HCT116 (cell line): ENCODE results near the gene EGR4. TPM values are rescaled to one million over a fixed set of nuclear protein-coding genes. Genes with fewer than 3 reads are reported as not detected.

Experiments used
- ATAC-seq: fragments of 200-7000 bp; cut with Tn5 transposase; 2 replicates; pipeline ENCODE4 v1.9.1; 2020; ENCODE audit warnings: mild to moderate bottlenecking, moderate library complexity
- BruUV-seq: library from RNA; stranded (reverse); fragments of 400-500 nt; replicated peaks from 2 replicates; lab custom pipeline; 2021; lab: Mats Ljungman, UMichigan
- CTCF ChIA-PET: fragments of 300-600 bp; sonication (Branson Sonifier 250); formaldehyde crosslinking; loops from one replicate; lab custom pipeline; 2021; ENCODE audit warnings: antibody characterized with exemption; lab: Charles Lee
- POLR2A ChIA-PET: fragments of 300-600, 350-600 bp; sonication (Branson Sonifier 250); formaldehyde crosslinking; loops from one replicate; lab custom pipeline; 2021; ENCODE audit warnings: antibody characterized with exemption; lab: Charles Lee
- RAD21 ChIA-PET, 2 experiments: fragments of 300-600 bp; sonication (Branson Sonifier 250); formaldehyde crosslinking; loops; one replicate each; lab custom pipeline; 2023; ENCODE audit warnings: low total read pairs in 2 of 2; ENCODE audit not compliant: uncharacterized antibody in 2 of 2, unreplicated experiment in 2 of 2, low non-redundant PET in 1 of 2; lab: Charles Lee
- DNase-seq: peaks from one replicate; pipeline ENCODE4 v3.0.0-alpha.2; 2010; ENCODE audit warnings: low read depth, low spot score
- H2AFZ ChIP-seq: fragments of 200-600 bp; shearing (Covaris generic), sonication (generic); 2 replicates; pipeline ENCODE4 v1.6.1; 2017; ENCODE audit warnings: low read depth, mixed run types, mixed read lengths, antibody characterized with exemption, low read length; ENCODE audit not compliant: poor library complexity, severe bottlenecking
- H3K27ac ChIP-seq: 2 replicates; pipeline ENCODE4 v1.5.1; 2012; ENCODE audit warnings: low read depth, low read length
- H3K27me3 ChIP-seq: fragments of 200-600 bp; sonication (generic); 2 replicates; pipeline ENCODE4 v1.6.1; 2016; ENCODE audit warnings: mixed run types, low read length, mixed read lengths; ENCODE audit not compliant: insufficient read depth
- H3K36me3 ChIP-seq, 2 experiments: fragments of 200-500 bp in 1 of 2; fragments of 200-600 bp in 1 of 2; sonication (Bioruptor generic) in 1 of 2; sonication (generic) in 1 of 2; 2 replicates each; pipeline versions ENCODE4 v1.5.1 to v1.6.1; 2014 to 2016; ENCODE audit warnings: low read length in 2 of 2, inconsistent platforms in 1 of 2, mixed read lengths in 1 of 2, mixed run types in 1 of 2; ENCODE audit not compliant: insufficient read depth in 2 of 2, control insufficient read depth in 1 of 2
- H3K4me1 ChIP-seq, 2 experiments: fragments of 200-600 bp in 1 of 2; sonication (generic) in 1 of 2; 2 replicates each; pipeline versions ENCODE4 v1.5.1 to v1.6.1; 2012 to 2017; ENCODE audit warnings: low read length in 2 of 2, inconsistent platforms in 1 of 2, mild to moderate bottlenecking in 1 of 2, mixed read lengths in 1 of 2, mixed run types in 1 of 2, moderate library complexity in 1 of 2; ENCODE audit not compliant: insufficient read depth in 2 of 2, control insufficient read depth in 1 of 2
- H3K4me2 ChIP-seq: fragments of 200-600 bp; sonication (generic); 2 replicates; pipeline ENCODE4 v1.6.1; 2017; ENCODE audit warnings: mixed run types, low read length, mixed read lengths
- H3K4me3 ChIP-seq, 2 experiments: fragments of 200-600 bp in 1 of 2; sonication (generic) in 1 of 2; replicated peaks in 1 of 2; 2 replicates each; pipeline ENCODE4 v1.5.1; 2011 to 2016; ENCODE audit warnings: low read length in 2 of 2, control low read depth in 1 of 2, low read depth in 1 of 2, mild to moderate bottlenecking in 1 of 2, mixed read lengths in 1 of 2, mixed run types in 1 of 2
- H3K79me2 ChIP-seq: fragments of 200-600 bp; sonication (generic); 2 replicates; pipeline ENCODE4 v1.6.1; 2017; ENCODE audit warnings: mild to moderate bottlenecking, mixed run types, low read length, moderate library complexity, mixed read lengths; ENCODE audit not compliant: insufficient read depth
- H3K9ac ChIP-seq: fragments of 200-600 bp; sonication (generic); 2 replicates; pipeline ENCODE4 v1.6.1; 2016; ENCODE audit warnings: low read length, mixed read lengths
- H3K9me2 ChIP-seq: fragments of 200-600 bp; sonication (generic), shearing (Covaris generic); 2 replicates; pipeline ENCODE4 v1.6.1; 2017; ENCODE audit warnings: mixed run types, mild to moderate bottlenecking, moderate library complexity; ENCODE audit not compliant: insufficient read depth
- H3K9me3 ChIP-seq, 2 experiments: fragments of 200-500 bp in 1 of 2; fragments of 200-600 bp in 1 of 2; sonication (Bioruptor generic) in 1 of 2; sonication (generic) in 1 of 2; 2 replicates each; pipeline ENCODE4 v1.6.1; 2014 to 2017; ENCODE audit warnings: low read length in 2 of 2, mixed read lengths in 2 of 2, inconsistent platforms in 1 of 2, low read depth in 1 of 2, mild to moderate bottlenecking in 1 of 2, mixed run types in 1 of 2, moderate library complexity in 1 of 2; ENCODE audit not compliant: control insufficient read depth in 1 of 2, insufficient read depth in 1 of 2
- H4K20me1 ChIP-seq: fragments of 200-600 bp; sonication (generic), shearing (Covaris generic); 2 replicates; pipeline ENCODE4 v1.6.1; 2017; ENCODE audit warnings: mixed run types, mild to moderate bottlenecking, moderate library complexity; ENCODE audit not compliant: insufficient read depth
- CEBPB ChIP-seq: IDR thresholded peaks from 2 replicates; pipeline ENCODE4 v1.6.1; 2012; ENCODE audit warnings: low read depth
- EGR1 ChIP-seq: IDR thresholded peaks from 2 replicates; pipeline ENCODE4 v1.6.1; 2012; ENCODE audit warnings: low read depth
- ELF1 ChIP-seq: IDR thresholded peaks from 2 replicates; pipeline ENCODE4 v1.6.1; 2012; ENCODE audit warnings: low read depth, borderline replicate concordance
- EZH2 ChIP-seq: fragments of 200-600 bp; sonication (generic); IDR thresholded peaks from 2 replicates; pipeline ENCODE4 v1.6.1; 2017; ENCODE audit warnings: antibody characterized with exemption, mixed run types
- EZH2phosphoT487 ChIP-seq: fragments of 200-600 bp; IDR thresholded peaks from 2 replicates; pipeline ENCODE4 v1.6.1; 2018; ENCODE audit warnings: antibody characterized with exemption, borderline replicate concordance
- JUND ChIP-seq: IDR thresholded peaks from 2 replicates; pipeline ENCODE4 v1.6.1; 2012
- POLR2A ChIP-seq: IDR thresholded peaks from 2 replicates; pipeline ENCODE4 v1.7.0; 2011; ENCODE audit warnings: borderline replicate concordance; ENCODE audit not compliant: insufficient read depth, insufficient read length; ENCODE audit errors: extremely low read depth
- POLR2AphosphoS5 ChIP-seq: IDR thresholded peaks from 2 replicates; pipeline ENCODE4 v1.6.1; 2011; ENCODE audit warnings: mild to moderate bottlenecking, low read depth, low read length, moderate library complexity
- SIN3A ChIP-seq: IDR thresholded peaks from 2 replicates; pipeline ENCODE4 v1.6.1; 2012; ENCODE audit warnings: low read depth
- SP1 ChIP-seq: IDR thresholded peaks from 2 replicates; pipeline ENCODE4 v1.6.1; 2012; ENCODE audit warnings: low read depth
- SRF ChIP-seq: IDR thresholded peaks from 2 replicates; pipeline ENCODE4 v1.6.1; 2012; ENCODE audit warnings: low read depth
- YY1 ChIP-seq: IDR thresholded peaks from 2 replicates; pipeline ENCODE4 v1.6.1; 2011; ENCODE audit warnings: low read length, low read depth, moderate library complexity, mild to moderate bottlenecking; ENCODE audit not compliant: insufficient replicate concordance; ENCODE audit errors: extremely low read depth
- ZFX ChIP-seq: fragments of 450-650 bp; IDR thresholded peaks from 2 replicates; pipeline ENCODE4 v1.6.1; 2017
- intact Hi-C: fragments of 100-400 bp; cut with micrococcal nuclease; formaldehyde crosslinking; loops from 2 replicates; pipeline ENCODE4 v1.10.0; 2022
- total RNA-seq: library from RNA; stranded (reverse); gene quantifications from one replicate; pipeline ENCODE4 v1.2.1, GENCODE V29; 2021; ENCODE audit not compliant: unreplicated experiment
- TF ChIP-seq, protein P1 (sequence below): IDR thresholded peaks from 2 replicates; pipeline ENCODE4 v1.6.1; 2012
- TF ChIP-seq, protein P2 (sequence below): IDR thresholded peaks from 2 replicates; pipeline ENCODE4 v1.6.1; 2011; ENCODE audit warnings: mild to moderate bottlenecking, low read length, moderate library complexity; ENCODE audit not compliant: insufficient replicate concordance; ENCODE audit errors: extremely low read depth
- TF ChIP-seq, protein P3 (sequence below): IDR thresholded peaks from 2 replicates; pipeline ENCODE4 v1.6.1; 2012; ENCODE audit warnings: low read depth
- TF ChIP-seq, protein P4 (sequence below): IDR thresholded peaks from 2 replicates; pipeline ENCODE4 v1.6.1; 2012

The EGR4 gene
- total RNA-seq, 1 experiment from 2014 or later, result 0.37 TPM

DNA sequence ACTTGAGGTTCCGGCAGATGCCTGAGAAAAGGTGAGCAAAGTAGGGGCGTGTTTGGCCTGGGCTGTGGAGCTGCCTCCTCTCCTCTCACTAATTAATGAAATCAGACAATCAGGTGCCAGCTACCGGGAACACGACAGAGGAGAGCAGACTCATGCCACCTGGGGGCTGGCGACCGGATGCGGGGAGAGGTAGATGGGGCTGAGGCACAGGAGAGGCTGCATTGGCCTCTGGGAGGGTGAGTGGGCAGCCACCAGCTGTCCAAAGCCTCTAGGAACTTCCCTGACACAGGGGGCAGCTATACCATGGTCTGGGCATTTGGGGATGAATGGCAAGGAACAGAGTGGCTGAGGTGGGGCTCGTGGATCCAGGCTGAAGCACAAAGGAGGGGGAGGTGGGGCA, 34.1 kb downstream of the EGR4 start:
- no peak overlapping the region for H2AFZ ChIP-seq
- no peak for ATAC-seq
- RAD21 ChIA-PET, result no interaction called here
- H3K9me2 ChIP-seq, result no peaks in the 10 kb centered on the region
- H3K9me3 ChIP-seq, result no peaks in the 10 kb centered on the region
- no peaks in the 10 kb centered on the region for H3K4me1 ChIP-seq
- no peak overlapping the region for H3K27ac ChIP-seq
- H3K9ac ChIP-seq, result no peak overlapping the region
- no TSS peak for BruUV-seq
- intact Hi-C loops, result no loop called here
- CTCF ChIA-PET, result no interaction called here
- POLR2A ChIA-PET, result no interaction called here
- no peak for TF ChIP-seq CEBPB
- no peak for TF ChIP-seq SP1
- no peak for TF ChIP-seq SRF
- TF ChIP-seq, protein P1, sequence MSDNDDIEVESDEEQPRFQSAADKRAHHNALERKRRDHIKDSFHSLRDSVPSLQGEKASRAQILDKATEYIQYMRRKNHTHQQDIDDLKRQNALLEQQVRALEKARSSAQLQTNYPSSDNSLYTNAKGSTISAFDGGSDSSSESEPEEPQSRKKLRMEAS, result no peak
- no peak for TF ChIP-seq EGR1
- no peak for TF ChIP-seq POLR2A
- no peak for TF ChIP-seq ELF1
- TF ChIP-seq, protein P2, sequence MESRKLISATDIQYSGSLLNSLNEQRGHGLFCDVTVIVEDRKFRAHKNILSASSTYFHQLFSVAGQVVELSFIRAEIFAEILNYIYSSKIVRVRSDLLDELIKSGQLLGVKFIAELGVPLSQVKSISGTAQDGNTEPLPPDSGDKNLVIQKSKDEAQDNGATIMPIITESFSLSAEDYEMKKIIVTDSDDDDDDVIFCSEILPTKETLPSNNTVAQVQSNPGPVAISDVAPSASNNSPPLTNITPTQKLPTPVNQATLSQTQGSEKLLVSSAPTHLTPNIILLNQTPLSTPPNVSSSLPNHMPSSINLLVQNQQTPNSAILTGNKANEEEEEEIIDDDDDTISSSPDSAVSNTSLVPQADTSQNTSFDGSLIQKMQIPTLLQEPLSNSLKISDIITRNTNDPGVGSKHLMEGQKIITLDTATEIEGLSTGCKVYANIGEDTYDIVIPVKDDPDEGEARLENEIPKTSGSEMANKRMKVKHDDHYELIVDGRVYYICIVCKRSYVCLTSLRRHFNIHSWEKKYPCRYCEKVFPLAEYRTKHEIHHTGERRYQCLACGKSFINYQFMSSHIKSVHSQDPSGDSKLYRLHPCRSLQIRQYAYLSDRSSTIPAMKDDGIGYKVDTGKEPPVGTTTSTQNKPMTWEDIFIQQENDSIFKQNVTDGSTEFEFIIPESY, result no peak
- TF ChIP-seq POLR2AphosphoS5, result no peak
- no peak for TF ChIP-seq SIN3A
- TF ChIP-seq YY1, result no peak
- no peak for TF ChIP-seq EZH2phosphoT487
- no peak for TF ChIP-seq ZFX
- no peak for TF ChIP-seq EZH2
- no peak for TF ChIP-seq JUND
- TF ChIP-seq, protein P3, sequence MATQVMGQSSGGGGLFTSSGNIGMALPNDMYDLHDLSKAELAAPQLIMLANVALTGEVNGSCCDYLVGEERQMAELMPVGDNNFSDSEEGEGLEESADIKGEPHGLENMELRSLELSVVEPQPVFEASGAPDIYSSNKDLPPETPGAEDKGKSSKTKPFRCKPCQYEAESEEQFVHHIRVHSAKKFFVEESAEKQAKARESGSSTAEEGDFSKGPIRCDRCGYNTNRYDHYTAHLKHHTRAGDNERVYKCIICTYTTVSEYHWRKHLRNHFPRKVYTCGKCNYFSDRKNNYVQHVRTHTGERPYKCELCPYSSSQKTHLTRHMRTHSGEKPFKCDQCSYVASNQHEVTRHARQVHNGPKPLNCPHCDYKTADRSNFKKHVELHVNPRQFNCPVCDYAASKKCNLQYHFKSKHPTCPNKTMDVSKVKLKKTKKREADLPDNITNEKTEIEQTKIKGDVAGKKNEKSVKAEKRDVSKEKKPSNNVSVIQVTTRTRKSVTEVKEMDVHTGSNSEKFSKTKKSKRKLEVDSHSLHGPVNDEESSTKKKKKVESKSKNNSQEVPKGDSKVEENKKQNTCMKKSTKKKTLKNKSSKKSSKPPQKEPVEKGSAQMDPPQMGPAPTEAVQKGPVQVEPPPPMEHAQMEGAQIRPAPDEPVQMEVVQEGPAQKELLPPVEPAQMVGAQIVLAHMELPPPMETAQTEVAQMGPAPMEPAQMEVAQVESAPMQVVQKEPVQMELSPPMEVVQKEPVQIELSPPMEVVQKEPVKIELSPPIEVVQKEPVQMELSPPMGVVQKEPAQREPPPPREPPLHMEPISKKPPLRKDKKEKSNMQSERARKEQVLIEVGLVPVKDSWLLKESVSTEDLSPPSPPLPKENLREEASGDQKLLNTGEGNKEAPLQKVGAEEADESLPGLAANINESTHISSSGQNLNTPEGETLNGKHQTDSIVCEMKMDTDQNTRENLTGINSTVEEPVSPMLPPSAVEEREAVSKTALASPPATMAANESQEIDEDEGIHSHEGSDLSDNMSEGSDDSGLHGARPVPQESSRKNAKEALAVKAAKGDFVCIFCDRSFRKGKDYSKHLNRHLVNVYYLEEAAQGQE, result no peak
- TF ChIP-seq, protein P4, sequence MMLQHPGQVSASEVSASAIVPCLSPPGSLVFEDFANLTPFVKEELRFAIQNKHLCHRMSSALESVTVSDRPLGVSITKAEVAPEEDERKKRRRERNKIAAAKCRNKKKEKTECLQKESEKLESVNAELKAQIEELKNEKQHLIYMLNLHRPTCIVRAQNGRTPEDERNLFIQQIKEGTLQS, result no peak
- TF ChIP-seq, all 23 proteins: peak for 0
- H4K20me1 ChIP-seq, result no peaks in the 10 kb centered on the region
- H3K36me3 ChIP-seq, result peaks cover 12 to 15% of the 10 kb centered on the region in 2 experiments; a peak in 3 of 4 replicates
- no peak overlapping the region for H3K4me2 ChIP-seq
- H3K79me2 ChIP-seq, result no peaks in the 10 kb centered on the region
- H3K4me3 ChIP-seq, result no peak overlapping the region
- DNase-seq, result no peak
- no peaks in the 10 kb centered on the region for H3K27me3 ChIP-seq
